Embryonic facial prominence (tissue), 1 donor: Measurements from ENCODE around the gene FN1.

Source experiments
- DNase-seq: peaks from one replicate; pipeline ENCODE4 v3.0.0-alpha.2; 2016; ENCODE audit errors: extremely low spot score

The FN1 gene

GRCh38 chr2:215383652-215384279 is 52.1 kb downstream of the FN1 start:
- no peak for DNase-seq

DNA sequence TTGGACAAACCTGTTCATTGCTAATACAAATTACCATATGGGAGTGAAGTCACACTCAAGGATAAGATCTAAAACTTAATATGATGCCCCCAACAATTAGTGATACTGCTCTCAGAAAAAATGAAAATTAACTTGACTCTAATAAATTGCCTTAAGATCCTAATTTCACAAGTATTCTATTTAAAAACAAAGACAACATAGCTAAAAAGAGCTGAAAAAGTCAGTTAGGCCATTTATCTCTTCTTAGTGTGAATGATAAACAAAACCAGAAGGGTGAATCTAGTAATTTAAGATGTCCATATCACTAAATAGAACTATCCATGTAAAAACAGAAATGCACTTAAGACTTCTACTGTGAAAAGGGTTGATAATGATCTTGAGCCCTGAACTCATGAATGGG is 53.4 kb downstream of the FN1 start:
- no peak for DNase-seq

DNA sequence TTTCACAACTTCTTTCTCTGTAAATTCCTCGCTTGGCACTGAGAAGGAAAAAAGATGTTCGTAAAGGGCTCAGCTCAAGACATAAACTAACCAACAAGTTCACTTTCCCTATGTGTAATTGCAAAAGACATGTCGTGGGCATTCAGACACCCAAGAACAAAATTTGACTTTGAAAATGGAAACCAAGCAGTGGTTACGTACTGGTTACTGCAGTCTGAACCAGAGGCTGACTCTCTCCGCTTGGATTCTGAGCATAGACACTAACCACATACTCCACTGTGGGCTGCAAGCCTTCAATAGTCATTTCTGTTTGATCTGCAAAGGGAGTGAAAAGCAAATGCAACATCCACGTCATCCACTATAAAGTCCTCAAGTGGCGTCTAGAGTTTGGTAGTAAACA is 53.9 kb downstream of the FN1 start:
- no peak for DNase-seq

GRCh38 chr2:215380699-215381098 is 55.2 kb downstream of the FN1 start:
- no peak for DNase-seq

DNA sequence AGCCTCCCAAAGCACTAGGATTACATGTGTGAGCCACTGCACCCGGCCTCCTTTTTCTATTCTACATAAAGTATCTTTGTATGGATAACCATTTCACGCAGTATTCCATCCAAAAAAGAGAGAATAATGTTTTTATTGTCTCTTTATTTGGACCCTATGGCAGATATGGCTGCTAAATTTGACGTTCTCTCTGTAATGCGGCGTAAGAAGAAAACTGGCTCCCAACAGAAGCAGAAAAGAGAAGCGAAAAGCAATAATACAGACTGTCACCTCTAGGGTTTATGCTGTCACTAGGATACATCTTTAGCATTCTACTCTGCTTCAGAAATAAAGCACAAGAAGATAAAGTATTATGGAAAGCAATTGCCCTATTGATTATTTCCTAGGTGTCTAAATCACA is 55.9 kb downstream of the FN1 start:
- no peak for DNase-seq

DNA sequence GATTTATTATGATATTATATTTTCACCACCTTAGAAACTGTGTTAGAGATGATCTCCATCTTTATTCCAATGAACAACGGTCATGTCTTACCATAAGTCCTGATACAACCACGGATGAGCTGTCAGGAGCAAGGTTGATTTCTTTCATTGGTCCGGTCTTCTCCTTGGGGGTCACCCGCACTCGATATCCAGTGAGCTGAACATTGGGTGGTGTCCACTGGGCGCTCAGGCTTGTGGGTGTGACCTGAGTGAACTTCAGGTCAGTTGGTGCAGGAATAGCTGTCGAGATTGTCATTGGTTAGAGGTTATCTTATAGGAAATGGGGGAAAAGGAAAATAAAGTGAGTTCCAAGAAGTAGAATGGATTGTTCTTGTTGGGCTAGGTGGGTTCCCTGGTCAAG is 56.8 kb downstream of the FN1 start:
- DNase-seq: no peak

- no peak for DNase-seq
Observed at GRCh38 chr2:215378045-215378444, 57.8 kb downstream of the FN1 start.

DNA sequence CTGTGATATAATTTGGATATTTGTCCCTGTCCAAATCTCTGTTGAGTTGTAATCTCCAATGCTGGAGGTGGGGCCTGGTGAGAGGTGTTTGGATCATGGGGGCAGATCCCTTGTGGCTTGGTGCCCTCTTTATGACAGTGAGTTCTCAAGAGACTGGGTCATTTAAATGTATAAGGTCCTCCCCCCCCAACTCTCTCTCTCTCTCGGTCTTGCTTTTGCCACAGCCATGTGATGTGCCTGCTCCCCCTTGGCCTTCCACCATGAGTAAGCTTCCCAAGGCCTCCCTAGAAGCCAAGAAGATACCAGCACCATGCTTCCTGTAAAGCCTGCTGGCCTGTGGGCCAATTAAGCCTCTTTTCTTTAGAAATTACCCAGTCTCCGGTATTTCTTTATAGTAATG is 58.6 kb downstream of the FN1 start:
- DNase-seq: no peak

- DNase-seq: no peak
Observed at GRCh38 chr2:215376103-215376780, 59.6 kb downstream of the FN1 start.

DNA sequence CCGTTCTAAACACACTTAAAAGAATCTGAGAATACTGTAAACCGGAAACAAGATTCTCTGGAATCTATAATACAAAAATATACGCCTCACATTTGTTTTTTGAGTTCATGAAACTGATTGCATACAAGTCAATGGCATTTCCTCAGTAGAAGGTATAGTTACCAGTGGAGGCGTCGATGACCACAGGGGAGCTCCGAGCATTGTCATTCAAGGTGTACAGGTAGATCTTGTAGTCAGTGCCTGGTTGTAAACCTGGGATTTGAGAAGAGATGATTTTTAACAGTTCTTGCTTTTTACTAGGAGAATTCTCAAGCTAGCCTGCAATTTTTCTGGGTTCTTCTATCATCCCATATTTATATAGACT is 60.4 kb downstream of the FN1 start:
- no peak for DNase-seq

DNA sequence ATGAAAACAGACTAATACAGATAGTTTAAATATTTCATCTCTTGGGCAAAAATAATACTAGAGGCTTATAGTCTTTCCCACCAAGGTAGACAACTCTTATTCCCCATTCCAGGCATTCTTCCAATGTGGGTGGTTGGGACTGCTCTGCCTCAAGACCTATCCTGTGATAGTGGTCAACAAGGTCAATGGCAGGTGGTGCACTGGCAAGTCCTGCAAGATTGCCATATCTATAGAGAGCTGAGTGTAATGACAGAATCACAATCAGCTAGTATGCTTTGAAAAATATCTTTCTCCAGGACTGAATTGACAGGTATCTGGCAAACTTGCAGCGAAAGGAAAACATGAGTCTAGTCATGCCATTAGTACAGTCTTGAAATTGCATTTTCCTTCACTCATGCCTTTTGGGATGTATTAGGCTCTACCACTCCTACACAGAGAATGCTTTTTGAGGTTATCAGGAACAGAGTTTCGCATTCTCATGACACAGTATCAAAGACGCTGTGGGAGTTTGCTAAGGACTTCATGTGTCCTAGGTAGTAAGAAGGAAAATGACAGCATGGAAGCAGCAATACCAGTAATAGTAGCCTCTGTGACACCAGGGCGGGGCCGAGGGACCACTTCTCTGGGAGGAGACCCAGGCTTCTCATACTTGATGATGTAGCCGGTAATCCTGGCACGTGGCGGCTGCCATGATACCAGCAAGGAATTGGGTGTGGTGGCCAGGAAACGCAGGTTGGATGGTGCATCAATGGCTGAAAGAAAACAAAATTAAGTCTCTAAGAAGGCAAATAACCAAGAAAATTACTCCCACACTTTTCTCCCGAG is 61.0 kb downstream of the FN1 start:
- no peak for DNase-seq

- no peak for DNase-seq
Observed at GRCh38 chr2:215374002-215374401, 61.9 kb downstream of the FN1 start.

DNA sequence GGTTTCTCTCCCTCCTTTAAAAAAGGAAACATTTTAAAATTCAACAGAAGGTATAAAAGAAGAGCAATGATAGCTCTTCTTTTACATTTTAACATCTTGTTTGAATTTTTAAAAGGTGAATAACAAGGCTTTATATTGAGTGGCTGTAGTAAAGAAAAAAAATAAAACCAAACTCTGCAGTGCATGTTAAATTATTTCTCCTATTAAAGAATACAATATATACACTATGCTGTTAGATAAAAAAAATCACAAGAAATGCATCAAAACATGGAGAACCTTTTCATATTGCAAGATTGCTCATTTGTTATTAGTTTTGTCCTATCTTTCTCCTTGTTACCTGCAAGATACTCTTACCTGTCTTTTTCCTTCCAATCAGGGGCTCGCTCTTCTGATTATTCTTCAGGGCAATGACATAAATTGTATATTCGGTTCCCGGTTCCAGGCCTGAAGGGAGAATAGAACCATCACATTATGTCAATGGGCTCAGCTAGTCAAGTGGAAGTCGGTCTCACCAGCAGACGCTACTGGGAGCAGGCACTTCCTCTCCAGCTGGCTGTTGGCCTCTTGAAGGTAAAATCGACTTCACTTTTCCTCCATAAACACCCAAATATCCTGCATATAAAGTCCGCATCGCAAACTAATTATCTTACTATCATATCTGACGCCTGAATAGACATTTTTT is 62.8 kb downstream of the FN1 start:
- no peak for DNase-seq

- no peak for DNase-seq
Observed at GRCh38 chr2:215371915-215372897, 63.7 kb downstream of the FN1 start.

DNA sequence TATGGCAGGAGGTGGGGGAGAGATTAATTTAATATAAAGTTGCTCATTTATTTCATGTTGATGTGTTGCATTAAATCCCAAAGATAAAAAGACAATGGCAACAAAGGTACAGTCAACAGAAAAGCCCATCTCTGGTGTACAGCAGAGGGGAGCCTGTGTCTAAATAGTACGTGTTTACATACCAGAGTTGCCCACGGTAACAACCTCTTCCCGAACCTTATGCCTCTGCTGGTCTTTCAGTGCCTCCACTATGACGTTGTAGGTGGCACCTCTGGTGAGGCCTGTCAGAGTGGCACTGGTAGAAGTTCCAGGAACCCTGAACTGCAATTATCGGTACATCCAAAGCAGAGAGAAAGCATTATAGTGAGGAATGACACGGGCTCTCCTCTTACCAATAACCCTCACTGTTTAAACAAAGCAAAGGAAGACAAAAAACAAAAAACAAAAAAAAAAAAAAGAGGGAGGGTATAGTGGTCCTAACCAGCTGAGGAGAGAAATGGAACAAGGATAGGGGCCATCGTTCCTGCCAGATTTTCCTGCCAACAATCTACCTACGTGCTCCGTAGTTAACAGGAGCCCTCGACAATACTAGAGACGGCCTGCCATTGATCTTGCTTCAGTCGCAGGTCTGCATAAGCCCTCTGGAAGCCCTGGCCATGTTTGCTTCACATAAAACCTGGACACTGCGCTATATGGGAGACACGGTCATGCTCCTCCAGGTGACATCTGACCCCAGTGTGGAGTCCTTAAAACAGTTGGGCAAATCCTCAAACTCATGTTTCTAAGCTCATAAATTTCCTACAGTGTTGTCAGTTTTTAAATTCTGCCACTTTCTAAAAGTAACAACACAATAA is 65.5 kb downstream of the FN1 start:
- no peak for DNase-seq

DNA sequence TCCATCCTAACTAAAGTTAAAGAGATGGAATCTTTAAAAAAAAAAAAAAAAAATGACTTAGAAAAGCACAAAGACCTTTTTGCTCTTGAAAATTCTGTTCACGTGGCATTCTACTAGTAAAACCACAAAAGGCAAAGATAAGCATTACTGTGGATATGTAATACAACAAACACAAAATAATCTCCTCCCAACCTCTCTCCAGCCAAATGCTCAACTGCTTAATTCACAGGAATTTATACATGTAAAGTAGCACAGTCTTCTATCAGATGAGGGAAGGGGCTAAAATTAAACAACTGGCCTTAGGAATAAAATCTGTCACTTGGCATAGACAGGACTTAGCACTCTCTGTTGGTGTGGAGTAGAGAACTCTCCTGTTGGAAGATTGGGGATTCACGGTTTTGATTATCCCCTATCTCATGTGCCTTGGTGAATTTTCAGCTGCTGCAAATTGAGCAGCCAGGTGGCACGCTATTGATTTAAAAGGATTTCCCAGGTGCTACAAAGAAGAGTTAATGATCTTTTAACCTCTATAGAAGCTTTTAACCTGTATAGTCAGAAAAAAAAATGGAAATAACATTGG is 66.6 kb downstream of the FN1 start:
- DNase-seq: no peak

- DNase-seq: no peak
Observed at GRCh38 chr2:215368493-215368809, 67.4 kb downstream of the FN1 start.

DNA sequence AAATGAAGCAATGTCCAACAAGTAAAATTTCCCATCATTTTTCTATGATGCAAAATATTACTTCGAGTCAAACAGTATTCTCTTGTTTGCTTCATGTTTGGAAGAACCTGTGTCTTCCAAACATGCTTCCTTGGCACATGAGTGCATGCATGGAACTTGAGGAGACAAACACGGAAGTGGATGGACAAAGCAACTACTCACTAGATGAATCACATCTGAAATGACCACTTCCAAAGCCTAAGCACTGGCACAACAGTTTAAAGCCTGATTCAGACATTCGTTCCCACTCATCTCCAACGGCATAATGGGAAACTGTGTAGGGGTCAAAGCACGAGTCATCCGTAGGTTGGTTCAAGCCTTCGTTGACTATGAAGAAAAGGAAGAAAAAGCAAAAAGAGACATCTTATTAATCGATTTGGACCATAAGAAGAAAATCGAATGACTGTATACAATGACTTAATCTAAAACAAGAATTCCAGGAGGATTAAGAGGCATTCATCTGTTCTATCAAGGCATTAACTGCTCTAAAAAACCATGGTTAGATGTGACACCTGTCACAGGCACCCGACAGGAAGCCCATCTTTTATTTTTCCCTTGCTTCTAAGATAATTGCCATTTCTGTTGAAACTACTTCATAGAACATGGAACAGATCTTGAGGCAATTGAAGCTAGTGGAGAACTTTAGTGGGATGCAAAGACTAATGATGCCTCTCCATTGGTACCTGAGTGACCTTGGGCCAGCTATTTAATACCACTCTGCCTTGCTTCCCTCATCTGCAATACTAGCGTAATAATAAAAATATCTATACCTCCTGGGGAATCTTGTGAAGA is 68.0 kb downstream of the FN1 start:
- no peak for DNase-seq

DNA sequence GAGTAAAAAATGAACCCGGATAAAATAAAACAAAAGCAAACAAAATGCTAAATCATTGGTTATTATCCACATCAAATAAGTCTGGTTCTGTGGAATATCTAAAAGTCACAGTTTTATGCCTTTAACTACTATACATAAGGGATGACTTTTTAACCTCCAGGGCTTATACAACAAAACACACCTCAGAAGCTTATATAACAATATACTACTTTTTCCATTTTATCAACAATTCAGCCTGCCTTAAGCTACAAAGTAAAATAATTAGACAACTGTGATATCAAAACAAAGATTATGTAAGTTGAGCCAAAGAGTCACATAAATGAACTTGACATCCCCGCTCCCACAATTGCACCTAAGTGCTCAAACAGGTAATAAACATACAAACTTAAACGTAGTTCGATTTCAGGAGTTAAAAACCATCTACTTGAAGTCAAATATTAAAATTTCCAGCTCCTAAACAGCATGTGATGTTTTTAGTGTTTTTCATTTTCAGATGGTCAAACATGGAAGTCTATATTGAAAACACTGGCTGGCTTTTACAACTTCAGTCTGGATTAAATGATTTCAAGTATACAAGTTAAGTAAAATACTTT is 69.3 kb downstream of the FN1 start:
- no peak for DNase-seq
